HEK293 (cell line): ENCODE data around the gene ITGA5.

Source experiments
- CTCF ChIA-PET: fragments of 350-600 bp; formaldehyde crosslinking; extraction: SDS; loops from one replicate; lab custom pipeline; 2021; ENCODE audit warnings: antibody characterized with exemption; lab: Yijun Ruan, JAX
- POLR2A ChIA-PET: fragments of 300-600 bp; formaldehyde crosslinking; extraction: SDS; loops from one replicate; lab custom pipeline; 2020; ENCODE audit warnings: antibody characterized with exemption, inconsistent platforms; lab: Yijun Ruan, JAX
- H3K27ac ChIP-seq: fragments of 200-500 bp; sonication (Bioruptor generic); 2 replicates; pipeline ENCODE4 v1.5.1; 2014; ENCODE audit warnings: low read depth, low read length, control low read depth, inconsistent platforms; ENCODE audit errors: extremely low read depth
- H3K36me3 ChIP-seq, 2 experiments: fragments of 200-500 bp in 1 of 2; sonication (Bioruptor generic) in 1 of 2; 1 replicate in 1 of 2; 2 replicates in 1 of 2; pipeline ENCODE4 v1.5.1; 2014 to 2017; ENCODE audit warnings: inconsistent platforms in 2 of 2, low read length in 2 of 2; ENCODE audit not compliant: control insufficient read depth in 2 of 2, insufficient read depth in 1 of 2
- H3K4me1 ChIP-seq: fragments of 200-500 bp; sonication (Bioruptor generic); 2 replicates; pipeline ENCODE4 v1.5.1; 2014; ENCODE audit warnings: mild to moderate bottlenecking, low read length, inconsistent platforms; ENCODE audit not compliant: control insufficient read depth, insufficient read depth
- H3K4me3 ChIP-seq: 2 replicates; pipeline ENCODE4 v1.5.1; 2011; ENCODE audit warnings: low read depth, mild to moderate bottlenecking, control low read depth, low read length, moderate library complexity
- H3K9me3 ChIP-seq: fragments of 200-500 bp; sonication (Bioruptor generic); 2 replicates; pipeline ENCODE4 v1.5.1; 2014; ENCODE audit warnings: low read depth, low read length, inconsistent platforms; ENCODE audit not compliant: control insufficient read depth, insufficient read depth
- BCL11B ChIP-seq: fragments of 450-650 bp; formaldehyde crosslinking; IDR thresholded peaks from 2 replicates; pipeline ENCODE4 v1.5.1; 2016; ENCODE audit warnings: low read depth, missing biosample characterization, missing genetic modification characterization
- EGR2 ChIP-seq: fragments of 450-650 bp; formaldehyde crosslinking; IDR thresholded peaks from 2 replicates; pipeline ENCODE4 v1.5.1; 2016; ENCODE audit warnings: low read depth, missing biosample characterization, missing genetic modification characterization
- GLI2 ChIP-seq: fragments of 450-650 bp; formaldehyde crosslinking; IDR thresholded peaks from 2 replicates; pipeline ENCODE4; 2017; ENCODE audit warnings: missing biosample characterization, missing genetic modification characterization, low read depth, borderline replicate concordance
- GLIS1 ChIP-seq: fragments of 450-650 bp; formaldehyde crosslinking; IDR thresholded peaks from 2 replicates; pipeline ENCODE4 v1.5.1; 2016; ENCODE audit warnings: missing biosample characterization, missing genetic modification characterization
- HOXC10 ChIP-seq: sonication (generic); formaldehyde crosslinking; IDR thresholded peaks from 2 replicates; pipeline ENCODE4 v1.8.1; 2023; ENCODE audit warnings: mild to moderate bottlenecking, missing genetic modification reagents
- KLF1 ChIP-seq: fragments of 450-650 bp; formaldehyde crosslinking; IDR thresholded peaks from 2 replicates; pipeline ENCODE4 v1.5.1; 2016; ENCODE audit warnings: missing biosample characterization, missing genetic modification characterization
- PRDM1 ChIP-seq: fragments of 450-650 bp; formaldehyde crosslinking; IDR thresholded peaks from 2 replicates; pipeline ENCODE4; 2016; ENCODE audit warnings: missing biosample characterization, missing genetic modification characterization
- SP2 ChIP-seq: fragments of 450-650 bp; formaldehyde crosslinking; IDR thresholded peaks from 2 replicates; pipeline ENCODE4 v1.5.1; 2016; ENCODE audit warnings: missing biosample characterization, missing genetic modification characterization
- ZBTB8A ChIP-seq: fragments of 450-650 bp; formaldehyde crosslinking; IDR thresholded peaks from 2 replicates; pipeline ENCODE4 v1.5.1; 2016; ENCODE audit warnings: missing biosample characterization, missing genetic modification characterization
- ZFP3 ChIP-seq: fragments of 450-650 bp; formaldehyde crosslinking; IDR thresholded peaks from 2 replicates; pipeline ENCODE4 v1.5.1; 2016; ENCODE audit warnings: low read depth, missing biosample characterization, missing genetic modification characterization
- ZNF10 ChIP-seq: fragments of 450-650 bp; formaldehyde crosslinking; IDR thresholded peaks from 2 replicates; pipeline ENCODE4 v1.5.1; 2017; ENCODE audit warnings: missing biosample characterization, missing genetic modification characterization
- ZNF169 ChIP-seq: fragments of 450-650 bp; formaldehyde crosslinking; IDR thresholded peaks from 2 replicates; pipeline ENCODE4 v1.5.1; 2016; ENCODE audit warnings: missing biosample characterization, missing genetic modification characterization
- ZNF175 ChIP-seq: fragments of 450-650 bp; formaldehyde crosslinking; IDR thresholded peaks from 2 replicates; pipeline ENCODE4 v1.5.1; 2016; ENCODE audit warnings: missing biosample characterization, missing genetic modification characterization
- ZNF202 ChIP-seq: fragments of 450-650 bp; formaldehyde crosslinking; IDR thresholded peaks from 2 replicates; pipeline ENCODE4 v1.5.1; 2016; ENCODE audit warnings: missing biosample characterization, missing genetic modification characterization, borderline replicate concordance
- ZNF311 ChIP-seq: fragments of 450-650 bp; formaldehyde crosslinking; IDR thresholded peaks from 2 replicates; pipeline ENCODE4 v1.5.1; 2017; ENCODE audit warnings: missing biosample characterization, missing genetic modification characterization, borderline replicate concordance
- ZNF335 ChIP-seq: fragments of 450-650 bp; formaldehyde crosslinking; conservative IDR thresholded peaks from 2 replicates; pipeline ENCODE4 v1.5.1; 2016; ENCODE audit warnings: missing biosample characterization, missing genetic modification characterization
- ZNF366 ChIP-seq: fragments of 450-650 bp; formaldehyde crosslinking; conservative IDR thresholded peaks from 2 replicates; pipeline ENCODE4 v1.5.1; 2016; ENCODE audit warnings: missing biosample characterization, missing genetic modification characterization
- ZNF391 ChIP-seq: fragments of 450-650 bp; formaldehyde crosslinking; IDR thresholded peaks from 2 replicates; pipeline ENCODE4 v1.5.1; 2016; ENCODE audit warnings: low read depth, missing biosample characterization, missing genetic modification characterization, borderline replicate concordance
- ZNF510 ChIP-seq: fragments of 450-650 bp; formaldehyde crosslinking; IDR thresholded peaks from 2 replicates; pipeline ENCODE4 v1.5.1; 2018; ENCODE audit warnings: mild to moderate bottlenecking, missing genetic modification characterization, missing biosample characterization; ENCODE audit not compliant: insufficient replicate concordance
- ZNF514 ChIP-seq: fragments of 450-650 bp; formaldehyde crosslinking; IDR thresholded peaks from 2 replicates; pipeline ENCODE4 v1.5.1; 2016; ENCODE audit warnings: missing biosample characterization, missing genetic modification characterization
- ZNF585B ChIP-seq: fragments of 450-650 bp; formaldehyde crosslinking; IDR thresholded peaks from 2 replicates; pipeline ENCODE4 v1.5.1; 2016; ENCODE audit warnings: missing biosample characterization, missing genetic modification characterization
- ZNF600 ChIP-seq: fragments of 450-650 bp; formaldehyde crosslinking; IDR thresholded peaks from 2 replicates; pipeline ENCODE4 v1.5.1; 2016; ENCODE audit warnings: missing biosample characterization, missing genetic modification characterization
- ZNF621 ChIP-seq: fragments of 450-650 bp; formaldehyde crosslinking; IDR thresholded peaks from 2 replicates; pipeline ENCODE4 v1.5.1; 2017; ENCODE audit warnings: missing biosample characterization, missing genetic modification characterization
- ZNF626 ChIP-seq: fragments of 450-650 bp; sonication (Bioruptor Pico); formaldehyde crosslinking; IDR thresholded peaks from 2 replicates; pipeline ENCODE4 v1.5.1; 2018; ENCODE audit warnings: missing biosample characterization, missing genetic modification characterization, inconsistent platforms
- ZNF670 ChIP-seq: fragments of 450-650 bp; formaldehyde crosslinking; IDR thresholded peaks from 2 replicates; pipeline ENCODE4 v1.5.1; 2016; ENCODE audit warnings: missing biosample characterization, missing genetic modification characterization, low read depth
- ZNF768 ChIP-seq: fragments of 450-650 bp; formaldehyde crosslinking; IDR thresholded peaks from 2 replicates; pipeline ENCODE4 v1.5.1; 2018; ENCODE audit warnings: missing biosample characterization, mild to moderate bottlenecking, missing genetic modification characterization
- TF ChIP-seq, protein P1 (sequence below): fragments of 450-650 bp; IDR thresholded peaks from 2 replicates; pipeline ENCODE4 v1.5.1; 2018; ENCODE audit warnings: missing biosample characterization, mild to moderate bottlenecking, missing genetic modification characterization
- TF ChIP-seq, protein P2 (sequence below): fragments of 450-650 bp; formaldehyde crosslinking; IDR thresholded peaks from 2 replicates; pipeline ENCODE4 v1.5.1; 2016; ENCODE audit warnings: missing biosample characterization, missing genetic modification characterization
- TF ChIP-seq, protein P3 (sequence below): fragments of 450-650 bp; formaldehyde crosslinking; IDR thresholded peaks from 2 replicates; pipeline ENCODE4 v1.5.1; 2016; ENCODE audit warnings: missing biosample characterization, missing genetic modification characterization
- TF ChIP-seq, protein P4 (sequence below): fragments of 450-650 bp; formaldehyde crosslinking; IDR thresholded peaks from 2 replicates; pipeline ENCODE4 v1.5.1; 2016; ENCODE audit warnings: missing biosample characterization, missing genetic modification characterization

ITGA5 gene

DNA sequence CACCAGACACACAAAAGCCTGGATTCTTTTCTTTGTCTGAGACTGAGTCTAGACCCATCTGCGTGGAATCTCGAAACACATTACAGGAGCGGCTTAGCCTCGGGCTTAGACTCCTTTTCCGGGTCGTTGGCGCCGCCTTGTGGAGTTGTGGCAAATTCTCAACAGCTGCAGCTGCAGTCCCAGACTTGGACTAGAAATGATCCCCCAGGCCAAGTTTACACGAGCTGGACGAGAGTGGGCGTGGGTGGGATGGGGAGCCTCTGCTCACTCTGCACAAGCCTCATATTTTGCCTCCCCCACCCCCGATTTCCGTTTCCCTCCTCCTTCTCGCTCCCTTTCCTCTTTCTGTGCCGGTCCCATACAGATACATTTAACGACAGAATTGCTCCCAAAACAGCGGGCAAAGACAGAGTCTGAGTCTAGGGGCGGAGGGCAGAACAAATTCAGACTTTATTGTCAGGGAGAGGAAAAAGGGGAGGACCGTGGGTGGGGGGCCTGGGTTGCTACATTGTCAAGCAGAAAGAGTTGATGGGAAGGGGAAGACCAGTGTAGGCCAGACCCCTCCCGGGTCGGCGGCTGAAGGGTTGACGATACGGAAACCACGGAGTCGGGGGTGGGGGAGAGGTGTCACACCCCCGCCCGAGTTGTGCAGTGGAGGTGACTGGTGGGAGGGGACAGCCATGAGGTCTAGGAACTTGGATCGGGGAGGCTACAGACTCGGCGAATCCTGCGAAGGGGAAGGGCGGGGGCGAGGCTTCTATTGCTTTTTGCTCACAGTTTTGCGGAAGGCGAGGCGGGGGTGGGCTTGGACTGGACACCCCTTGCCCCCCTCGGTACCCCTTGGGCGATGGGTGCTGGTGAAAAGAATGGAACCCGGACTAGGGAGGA is 50.1 kb downstream of the ITGA5 start:
- ChIA-PET POLR2A (interaction anchor here (0.5 to 1.1 kb wide), 6 partner anchors 10 to 155 kb away, joined by 3 to 4 read pairs (median 3); partner anchors contain the start of genes CBX5 and HNRNPA1), CTCF (interaction anchor here (0.6 to 3.7 kb wide), 32 partner anchors 9 to 420 kb away, joined by 3 to 62 read pairs (median 4); partner anchors contain the start of genes COPZ1 and ZNF385A)
- Histone ChIP-seq H3K4me3 (no peak overlapping the region), H3K36me3 (peaks cover 0 to 32% of the 10 kb centered on the region in 2 experiments; a peak in 1 of 3 replicates), H3K9me3 (no peaks in the 10 kb centered on the region), H3K4me1 (peaks cover 10% of the 10 kb centered on the region), H3K27ac (no peak overlapping the region)
- TF ChIP-seq ZNF768 (tag by site-specific recombination) = no peak
- TF ChIP-seq ZNF626 (tag by site-specific recombination) = no peak
- TF ChIP-seq ZNF670 (tag by site-specific recombination) = no peak
- no peak for TF ChIP-seq ZNF169
- no peak for TF ChIP-seq ZNF585B
- TF ChIP-seq, protein P1, sequence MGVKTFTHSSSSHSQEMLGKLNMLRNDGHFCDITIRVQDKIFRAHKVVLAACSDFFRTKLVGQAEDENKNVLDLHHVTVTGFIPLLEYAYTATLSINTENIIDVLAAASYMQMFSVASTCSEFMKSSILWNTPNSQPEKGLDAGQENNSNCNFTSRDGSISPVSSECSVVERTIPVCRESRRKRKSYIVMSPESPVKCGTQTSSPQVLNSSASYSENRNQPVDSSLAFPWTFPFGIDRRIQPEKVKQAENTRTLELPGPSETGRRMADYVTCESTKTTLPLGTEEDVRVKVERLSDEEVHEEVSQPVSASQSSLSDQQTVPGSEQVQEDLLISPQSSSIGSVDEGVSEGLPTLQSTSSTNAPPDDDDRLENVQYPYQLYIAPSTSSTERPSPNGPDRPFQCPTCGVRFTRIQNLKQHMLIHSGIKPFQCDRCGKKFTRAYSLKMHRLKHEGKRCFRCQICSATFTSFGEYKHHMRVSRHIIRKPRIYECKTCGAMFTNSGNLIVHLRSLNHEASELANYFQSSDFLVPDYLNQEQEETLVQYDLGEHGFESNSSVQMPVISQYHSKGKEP = peak; percentile 55; the same call in 1 of the 2 replicates
- no peak; the same call in 1 of the 2 replicates for TF ChIP-seq SP2
- TF ChIP-seq ZNF621 (tag by site-specific recombination) = no peak
- no peak for TF ChIP-seq ZNF335
- no peak for TF ChIP-seq ZNF311 (tag by site-specific recombination)
- no peak for TF ChIP-seq ZNF175 (tag by site-specific recombination)
- no peak for TF ChIP-seq ZNF202
- TF ChIP-seq ZFP3 (tag by site-specific recombination) = no peak
- TF ChIP-seq KLF1 = peak; percentile 52
- TF ChIP-seq BCL11B = no peak
- no peak for TF ChIP-seq ZNF10 (tag by site-specific recombination)
- TF ChIP-seq, protein P2, sequence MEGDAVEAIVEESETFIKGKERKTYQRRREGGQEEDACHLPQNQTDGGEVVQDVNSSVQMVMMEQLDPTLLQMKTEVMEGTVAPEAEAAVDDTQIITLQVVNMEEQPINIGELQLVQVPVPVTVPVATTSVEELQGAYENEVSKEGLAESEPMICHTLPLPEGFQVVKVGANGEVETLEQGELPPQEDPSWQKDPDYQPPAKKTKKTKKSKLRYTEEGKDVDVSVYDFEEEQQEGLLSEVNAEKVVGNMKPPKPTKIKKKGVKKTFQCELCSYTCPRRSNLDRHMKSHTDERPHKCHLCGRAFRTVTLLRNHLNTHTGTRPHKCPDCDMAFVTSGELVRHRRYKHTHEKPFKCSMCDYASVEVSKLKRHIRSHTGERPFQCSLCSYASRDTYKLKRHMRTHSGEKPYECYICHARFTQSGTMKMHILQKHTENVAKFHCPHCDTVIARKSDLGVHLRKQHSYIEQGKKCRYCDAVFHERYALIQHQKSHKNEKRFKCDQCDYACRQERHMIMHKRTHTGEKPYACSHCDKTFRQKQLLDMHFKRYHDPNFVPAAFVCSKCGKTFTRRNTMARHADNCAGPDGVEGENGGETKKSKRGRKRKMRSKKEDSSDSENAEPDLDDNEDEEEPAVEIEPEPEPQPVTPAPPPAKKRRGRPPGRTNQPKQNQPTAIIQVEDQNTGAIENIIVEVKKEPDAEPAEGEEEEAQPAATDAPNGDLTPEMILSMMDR (tag by site-specific recombination) = peak; percentile 79
- TF ChIP-seq PRDM1 (tag by site-specific recombination) = no peak
- no peak for TF ChIP-seq ZNF510 (tag by site-specific recombination)
- TF ChIP-seq ZNF391 (tag by site-specific recombination) = no peak
- peak; percentile 13; the same call in 1 of the 2 replicates for TF ChIP-seq GLIS1 (tag by site-specific recombination)
- peak; percentile 92 for TF ChIP-seq EGR2 (tag by site-specific recombination)
- no peak for TF ChIP-seq ZNF366
- TF ChIP-seq ZNF600 (tag by site-specific recombination) = peak; percentile 81
- TF ChIP-seq GLI2 (tag by site-specific recombination) = no peak
- no peak for TF ChIP-seq HOXC10 (CRISPR knock-in tag)
- TF ChIP-seq, protein P3, sequence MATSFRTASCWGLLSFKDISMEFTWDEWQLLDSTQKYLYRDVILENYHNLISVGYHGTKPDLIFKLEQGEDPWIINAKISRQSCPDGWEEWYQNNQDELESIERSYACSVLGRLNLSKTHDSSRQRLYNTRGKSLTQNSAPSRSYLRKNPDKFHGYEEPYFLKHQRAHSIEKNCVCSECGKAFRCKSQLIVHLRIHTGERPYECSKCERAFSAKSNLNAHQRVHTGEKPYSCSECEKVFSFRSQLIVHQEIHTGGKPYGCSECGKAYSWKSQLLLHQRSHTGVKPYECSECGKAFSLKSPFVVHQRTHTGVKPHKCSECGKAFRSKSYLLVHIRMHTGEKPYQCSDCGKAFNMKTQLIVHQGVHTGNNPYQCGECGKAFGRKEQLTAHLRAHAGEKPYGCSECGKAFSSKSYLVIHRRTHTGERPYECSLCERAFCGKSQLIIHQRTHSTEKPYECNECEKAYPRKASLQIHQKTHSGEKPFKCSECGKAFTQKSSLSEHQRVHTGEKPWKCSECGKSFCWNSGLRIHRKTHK (tag by site-specific recombination) = no peak
- no peak for TF ChIP-seq ZBTB8A
- no peak for TF ChIP-seq ZNF514 (tag by site-specific recombination)
- TF ChIP-seq, protein P4, sequence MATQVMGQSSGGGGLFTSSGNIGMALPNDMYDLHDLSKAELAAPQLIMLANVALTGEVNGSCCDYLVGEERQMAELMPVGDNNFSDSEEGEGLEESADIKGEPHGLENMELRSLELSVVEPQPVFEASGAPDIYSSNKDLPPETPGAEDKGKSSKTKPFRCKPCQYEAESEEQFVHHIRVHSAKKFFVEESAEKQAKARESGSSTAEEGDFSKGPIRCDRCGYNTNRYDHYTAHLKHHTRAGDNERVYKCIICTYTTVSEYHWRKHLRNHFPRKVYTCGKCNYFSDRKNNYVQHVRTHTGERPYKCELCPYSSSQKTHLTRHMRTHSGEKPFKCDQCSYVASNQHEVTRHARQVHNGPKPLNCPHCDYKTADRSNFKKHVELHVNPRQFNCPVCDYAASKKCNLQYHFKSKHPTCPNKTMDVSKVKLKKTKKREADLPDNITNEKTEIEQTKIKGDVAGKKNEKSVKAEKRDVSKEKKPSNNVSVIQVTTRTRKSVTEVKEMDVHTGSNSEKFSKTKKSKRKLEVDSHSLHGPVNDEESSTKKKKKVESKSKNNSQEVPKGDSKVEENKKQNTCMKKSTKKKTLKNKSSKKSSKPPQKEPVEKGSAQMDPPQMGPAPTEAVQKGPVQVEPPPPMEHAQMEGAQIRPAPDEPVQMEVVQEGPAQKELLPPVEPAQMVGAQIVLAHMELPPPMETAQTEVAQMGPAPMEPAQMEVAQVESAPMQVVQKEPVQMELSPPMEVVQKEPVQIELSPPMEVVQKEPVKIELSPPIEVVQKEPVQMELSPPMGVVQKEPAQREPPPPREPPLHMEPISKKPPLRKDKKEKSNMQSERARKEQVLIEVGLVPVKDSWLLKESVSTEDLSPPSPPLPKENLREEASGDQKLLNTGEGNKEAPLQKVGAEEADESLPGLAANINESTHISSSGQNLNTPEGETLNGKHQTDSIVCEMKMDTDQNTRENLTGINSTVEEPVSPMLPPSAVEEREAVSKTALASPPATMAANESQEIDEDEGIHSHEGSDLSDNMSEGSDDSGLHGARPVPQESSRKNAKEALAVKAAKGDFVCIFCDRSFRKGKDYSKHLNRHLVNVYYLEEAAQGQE (tag by site-specific recombination) = no peak
